Measurements from ENCODE around the gene CLIP2. TPM values are rescaled to one million over a fixed set of nuclear protein-coding genes. Genes with fewer than 3 reads are reported as not detected.
"Not testable (repeated sequence)": the region's sequence is repeated elsewhere in the genome, so short reads cannot be mapped to it uniquely, and the experiment has no call there.

Gene CLIP2
- total RNA-seq, 1 donor from 2014 or later = 44.9 TPM

DNA sequence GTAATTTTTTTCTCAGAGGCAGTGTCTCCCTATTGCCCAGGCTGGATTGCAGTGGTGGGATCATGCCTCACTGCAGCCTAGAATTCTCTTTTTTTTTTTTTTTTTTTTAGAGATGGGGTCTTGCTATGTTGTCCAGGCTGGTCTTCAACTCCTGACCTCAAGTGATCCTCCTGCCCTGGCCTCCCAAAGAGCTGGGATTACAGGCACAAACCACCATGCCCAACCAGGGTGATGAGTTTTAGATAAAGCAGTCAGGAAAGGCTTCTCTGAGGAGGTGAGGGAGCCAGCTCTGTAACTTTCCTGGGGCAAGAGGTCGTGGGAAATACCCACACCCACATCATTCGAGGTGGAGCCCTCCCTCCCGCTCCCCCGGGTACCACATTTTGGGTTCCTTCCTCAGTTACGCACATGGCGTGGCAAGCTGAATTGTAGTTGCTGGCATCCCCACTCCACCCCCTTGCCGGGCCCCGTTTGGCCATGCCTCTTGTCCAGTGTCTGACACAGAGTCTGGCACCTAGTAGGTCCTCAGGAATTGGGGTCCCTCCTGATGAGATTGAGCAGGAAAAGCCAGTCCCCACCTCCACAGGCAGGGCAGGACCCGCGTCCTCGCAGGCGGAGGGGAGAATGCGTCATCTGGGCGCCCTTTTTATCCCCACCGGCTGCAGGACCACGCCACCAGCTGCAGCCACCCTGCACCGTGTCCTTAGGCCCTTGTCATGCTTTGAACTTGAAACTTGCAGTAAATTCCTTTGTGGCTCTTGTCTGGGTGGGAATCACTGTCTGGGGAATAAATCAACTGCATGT is 43.4 kb downstream of the CLIP2 start:
- DNase-seq (ENCODE audit: low read depth) = no peak

- DNase-seq (ENCODE audit: low read depth) = peak; percentile 44
Observed at GRCh38 chr7:74334030-74334429, 44.8 kb downstream of the CLIP2 start.

- no peak for DNase-seq (ENCODE audit: low read depth)
Observed at GRCh38 chr7:74337926-74338325, 48.7 kb downstream of the CLIP2 start.

GRCh38 chr7:74338366-74339108 is 49.3 kb downstream of the CLIP2 start:
- DNase-seq (ENCODE audit: low read depth) = no peak

- DNase-seq (ENCODE audit: low read depth) = not testable (repeated sequence)
Observed at GRCh38 chr7:74339648-74340047, 50.4 kb downstream of the CLIP2 start.

GRCh38 chr7:74343281-74344131 is 54.3 kb downstream of the CLIP2 start:
- peak; percentile 87 for DNase-seq (ENCODE audit: low read depth)

DNA sequence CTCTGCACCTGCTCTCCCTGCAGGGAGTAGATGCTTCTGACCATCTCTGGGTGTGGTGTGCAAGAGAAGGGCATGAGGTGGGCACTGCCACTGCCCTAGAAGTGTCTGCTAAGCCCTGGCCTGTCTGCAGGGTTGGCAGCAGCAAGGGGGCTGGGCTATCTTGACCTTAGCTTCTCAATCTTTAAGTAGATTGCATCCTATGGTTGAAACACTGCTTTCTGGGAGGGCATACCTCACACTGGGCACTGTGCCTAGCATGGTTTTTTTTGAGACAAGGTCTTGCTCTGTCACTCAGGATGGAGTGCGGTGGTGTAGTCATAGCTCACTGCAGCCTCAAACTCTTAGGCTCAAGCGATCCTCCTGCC is 54.9 kb downstream of the CLIP2 start:
- DNase-seq (ENCODE audit: low read depth) = peak; percentile 35

GRCh38 chr7:74344786-74345185 is 55.6 kb downstream of the CLIP2 start:
- DNase-seq (ENCODE audit: low read depth) = no peak

DNA sequence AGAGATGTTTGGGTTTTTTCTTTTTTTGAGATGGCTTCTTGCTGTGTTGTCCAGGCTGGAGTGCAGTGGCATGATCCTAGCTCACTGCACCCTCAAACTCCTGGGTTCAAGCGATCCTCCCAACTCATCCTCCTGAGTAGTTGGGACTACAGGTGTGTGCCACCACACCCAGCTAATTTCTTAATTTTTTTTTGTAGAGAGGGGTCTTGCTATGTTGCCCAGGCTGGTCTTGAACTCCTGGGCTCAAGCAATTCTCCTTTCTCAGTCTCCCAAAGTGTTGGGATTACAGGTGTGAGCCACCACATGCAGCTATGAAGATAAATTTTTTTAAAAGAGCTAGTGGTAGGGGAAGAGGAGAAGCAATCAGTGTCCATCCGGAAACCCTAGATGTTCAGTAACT is 56.8 kb downstream of the CLIP2 start:
- no peak for DNase-seq (ENCODE audit: low read depth)

DNA sequence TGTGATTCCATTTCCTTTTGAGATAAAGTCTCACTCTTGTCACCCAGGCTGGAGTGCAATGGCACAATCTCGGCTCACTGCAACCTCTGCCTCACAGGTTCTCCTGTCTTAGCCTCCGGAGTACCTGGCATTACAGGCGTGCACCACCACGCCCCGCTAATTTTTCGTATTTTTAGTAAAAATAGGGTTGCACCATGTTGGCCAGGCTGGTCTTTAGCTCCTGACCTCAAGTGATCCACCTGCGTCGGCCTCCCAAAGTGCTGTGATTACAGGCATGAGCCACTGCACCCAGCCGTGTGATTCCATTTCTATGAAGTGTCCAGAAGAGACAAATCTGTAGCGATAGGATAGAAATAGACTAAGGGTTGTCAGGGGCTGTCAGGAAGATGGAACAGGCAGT is 60.4 kb downstream of the CLIP2 start:
- no peak for DNase-seq (ENCODE audit: low read depth)

DNA sequence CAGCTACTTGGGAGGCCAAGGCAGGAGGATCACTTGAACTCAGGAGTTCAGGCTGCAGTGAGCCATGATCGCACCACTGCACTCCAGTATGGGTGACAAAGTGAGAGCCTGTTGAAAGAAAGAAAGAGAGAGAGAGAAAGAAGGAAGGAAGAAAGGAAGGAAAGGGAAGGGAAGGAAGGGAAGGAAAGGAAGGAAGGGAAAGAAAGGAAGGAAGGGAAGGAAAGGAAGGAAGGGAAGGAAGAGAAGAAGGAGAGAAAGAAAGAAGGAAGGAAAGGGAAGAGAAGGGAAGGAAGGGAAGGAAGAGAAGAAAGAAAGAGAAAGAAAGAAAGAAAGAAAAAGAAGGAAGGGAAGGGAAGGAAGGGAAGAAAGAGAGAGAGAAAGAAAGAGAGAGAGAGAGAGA is 61.5 kb downstream of the CLIP2 start:
- DNase-seq (ENCODE audit: low read depth) = no peak

DNA sequence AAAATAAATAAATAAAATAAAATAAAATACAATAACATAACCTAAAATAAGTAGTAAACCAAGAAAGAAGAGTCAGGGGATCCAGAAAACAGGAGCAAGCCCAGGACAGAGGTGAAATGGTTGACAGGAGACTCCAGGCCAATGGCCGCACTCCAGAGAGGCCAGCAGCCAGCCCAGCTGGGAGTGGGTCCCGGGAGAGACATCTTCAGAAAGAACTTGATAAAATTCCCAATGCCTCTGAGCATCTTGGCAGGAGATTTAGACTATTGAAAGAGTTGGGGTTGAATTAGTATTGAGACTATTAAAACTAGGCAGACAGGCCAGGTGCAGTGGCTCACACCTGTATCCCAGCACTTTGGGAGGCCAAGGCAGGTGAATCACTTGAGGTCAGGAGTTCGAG is 62.6 kb downstream of the CLIP2 start:
- DNase-seq (ENCODE audit: low read depth) = no peak

DNA sequence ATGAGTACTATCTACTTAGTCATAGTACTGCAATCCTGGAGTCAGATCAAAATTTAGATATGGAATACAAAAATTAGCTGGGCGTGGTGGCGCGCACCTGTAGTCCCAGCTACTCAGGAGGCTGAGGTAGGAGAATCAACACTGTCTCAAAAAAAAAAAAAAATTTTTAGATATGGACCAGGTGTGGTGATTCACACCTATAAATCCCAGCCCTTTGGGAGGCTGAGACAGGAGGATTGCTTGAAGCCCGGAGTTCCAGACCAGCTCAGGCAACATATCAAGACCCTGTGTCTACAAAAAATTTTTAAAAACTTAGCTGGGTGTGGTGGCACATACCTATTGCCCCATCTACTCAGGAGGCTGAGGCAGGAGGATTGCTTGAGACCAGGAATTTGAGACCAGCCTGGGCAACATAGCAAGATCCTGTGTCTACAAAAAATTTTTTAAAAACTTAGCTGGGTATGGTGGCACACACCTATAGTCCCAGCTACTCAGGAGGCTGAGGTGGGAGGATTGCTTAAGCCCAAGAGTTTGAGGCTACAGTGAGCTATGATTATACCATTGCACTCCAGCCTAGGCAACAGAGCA is 63.4 kb downstream of the CLIP2 start:
- not testable (repeated sequence) for DNase-seq (ENCODE audit: low read depth)

DNA sequence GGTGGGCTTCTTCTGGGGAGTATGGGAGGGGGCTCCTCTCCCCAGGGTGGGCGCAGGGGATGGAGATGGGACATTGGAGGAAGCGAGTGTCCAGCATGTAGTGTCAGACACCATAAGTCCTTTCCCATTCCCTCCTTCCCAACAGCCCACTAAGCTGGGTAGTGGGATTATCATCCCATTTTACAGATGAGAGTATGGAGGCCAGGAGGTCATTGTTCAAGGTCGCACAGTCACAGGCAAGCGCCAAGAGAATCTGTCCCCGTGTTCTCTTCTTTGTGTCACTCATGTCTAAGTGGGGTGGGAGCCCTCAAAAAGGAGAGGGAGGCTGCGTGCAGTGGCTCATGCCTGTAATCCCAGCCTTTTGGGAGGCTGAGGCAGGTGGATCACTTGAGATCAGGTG is 64.8 kb downstream of the CLIP2 start:
- DNase-seq (ENCODE audit: low read depth) = no peak

DNA sequence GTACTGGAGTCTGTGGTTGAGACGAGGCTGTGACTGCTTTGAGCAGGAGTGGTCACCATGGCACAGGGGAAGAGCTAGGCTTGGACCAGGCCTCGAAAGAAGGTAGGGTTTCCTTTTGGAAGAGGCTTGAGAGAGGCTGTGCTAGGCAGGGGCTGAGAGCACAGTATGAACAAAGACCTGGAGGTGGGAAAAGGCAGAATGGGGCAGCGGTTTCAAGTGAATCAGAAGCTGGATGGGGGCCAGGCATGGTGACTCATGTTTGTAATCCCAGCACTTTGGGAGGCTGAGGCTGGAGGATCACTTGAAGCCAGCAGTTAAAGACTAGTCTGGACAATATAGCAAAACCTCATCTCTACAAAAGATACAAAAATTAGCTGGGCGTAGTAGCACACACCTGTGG is 65.9 kb downstream of the CLIP2 start:
- DNase-seq (ENCODE audit: low read depth) = peak; percentile 75

- DNase-seq (ENCODE audit: low read depth) = no peak
Observed at GRCh38 chr7:74356589-74357315, 67.5 kb downstream of the CLIP2 start.

- DNase-seq (ENCODE audit: low read depth) = no peak
Observed at GRCh38 chr7:74360008-74360407, 70.8 kb downstream of the CLIP2 start.

DNA sequence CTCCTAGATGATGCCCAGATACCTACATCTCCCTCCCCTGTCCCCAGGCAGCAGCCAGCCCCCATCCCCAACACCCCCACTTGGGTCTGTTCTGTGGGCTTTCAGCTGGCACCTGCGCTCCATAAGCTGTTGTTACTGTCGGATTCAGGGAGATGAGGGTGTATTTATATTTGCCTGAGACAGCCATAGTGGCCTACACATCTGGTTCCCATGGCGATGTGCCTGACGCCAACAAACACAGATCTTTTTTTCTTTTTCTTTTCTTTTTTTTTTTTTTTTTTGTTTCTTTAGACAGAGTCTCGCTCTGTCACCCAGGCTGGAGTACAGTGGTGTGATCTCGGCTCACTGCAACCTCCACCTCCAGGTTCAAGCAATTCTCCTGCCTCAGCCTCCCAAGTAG is 73.1 kb downstream of the CLIP2 start:
- DNase-seq (ENCODE audit: low read depth) = no peak

- DNase-seq (ENCODE audit: low read depth) = peak; percentile 11
Observed at GRCh38 chr7:74364061-74364460, 74.9 kb downstream of the CLIP2 start.

- DNase-seq (ENCODE audit: low read depth) = peak; percentile 33
Observed at GRCh38 chr7:74365322-74366022, 76.3 kb downstream of the CLIP2 start.
